ENCODE results near the gene TAF15.
A peak's percentile ranks its signal among the peaks of the same experiment; 100 is the strongest.

The TAF15 gene

DNA sequence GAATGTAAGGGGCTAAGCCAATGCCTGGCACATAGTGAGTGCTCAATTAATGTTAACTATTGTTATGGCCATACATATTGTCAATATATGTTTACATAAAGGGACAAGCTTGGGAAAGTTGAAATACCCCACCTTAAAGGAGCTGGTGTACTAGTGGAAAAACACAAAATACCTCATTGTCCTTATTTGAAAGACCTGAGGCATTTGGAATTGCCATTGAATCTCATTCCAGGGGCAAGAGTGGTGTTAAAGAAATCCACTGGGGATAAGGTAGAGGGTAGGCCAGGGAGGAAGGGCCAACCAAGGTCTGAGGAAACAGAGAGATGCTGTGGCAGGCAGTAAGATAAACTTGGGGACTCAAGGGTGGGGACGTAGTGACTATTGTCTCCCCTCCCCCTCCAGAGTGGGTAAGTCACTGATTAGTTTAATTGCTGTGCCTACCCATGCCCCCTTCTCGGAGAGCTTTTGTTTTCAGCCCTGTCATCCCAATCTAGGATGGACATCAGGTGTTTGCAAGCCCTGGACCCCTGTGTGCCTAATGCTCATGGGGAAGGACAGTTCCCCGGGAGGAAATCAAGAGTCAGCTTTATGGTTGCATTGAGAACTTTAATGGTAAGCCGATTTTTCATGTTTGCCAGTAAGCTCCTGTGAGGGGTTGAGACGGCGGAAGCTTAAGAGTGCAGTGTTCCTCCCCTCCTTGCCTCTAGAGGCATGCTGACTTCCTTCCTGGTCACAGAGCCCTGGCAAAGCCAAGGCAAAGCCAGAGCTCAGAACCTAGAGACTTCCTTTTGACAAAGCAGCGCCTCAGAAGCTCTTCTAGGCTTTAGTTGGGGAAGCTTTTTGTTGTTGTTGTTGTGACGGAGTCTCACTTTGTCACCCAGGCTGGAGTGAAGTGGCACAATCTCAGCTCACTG, 61.9 kb downstream of the TAF15 start:
- DNase-seq: no peak

DNA sequence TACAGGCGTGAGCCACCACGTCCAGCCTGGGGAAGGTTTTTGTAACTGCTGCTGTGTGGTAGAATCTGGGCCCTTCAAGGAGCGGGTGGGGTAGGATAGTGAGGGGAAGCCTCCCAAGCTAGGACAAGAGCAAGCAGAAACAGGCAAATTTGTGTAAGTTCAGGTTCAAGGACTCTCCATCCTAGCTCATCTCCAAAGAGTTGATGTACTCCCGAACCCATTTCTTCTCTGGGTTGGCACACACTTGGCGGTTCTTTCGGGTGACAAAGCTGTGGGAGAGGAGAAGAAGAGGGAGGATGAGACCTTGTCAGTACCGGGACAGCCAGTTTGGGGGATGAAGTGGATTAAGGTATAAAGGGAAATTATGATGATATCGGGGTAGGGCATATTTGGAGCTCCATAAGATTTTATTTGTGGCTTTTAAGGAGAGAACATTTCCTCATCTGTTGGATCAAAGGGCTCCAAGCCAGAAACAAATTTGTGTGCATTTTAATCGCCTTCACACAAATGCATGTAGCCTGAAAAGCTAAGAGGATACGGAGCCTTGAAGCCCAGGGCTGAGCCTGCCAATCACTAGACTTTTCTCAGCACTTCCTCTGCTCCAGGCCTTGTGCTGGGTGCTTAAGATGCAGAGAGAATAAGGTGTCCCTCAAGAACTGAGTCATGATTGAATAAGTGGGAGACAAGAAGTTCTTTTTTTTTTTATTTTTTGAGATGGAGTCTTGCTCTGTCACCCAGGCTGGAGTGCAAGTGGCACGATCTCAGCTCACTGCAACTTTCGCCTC, 63.1 kb downstream of the TAF15 start:
- peak in 8 of 56 donors; percentile 11 to 41 (median 22) for DNase-seq

- no peak for DNase-seq
These were observed 66.0 kb downstream of the TAF15 start for GRCh38 chr17:35875072-35875799.

DNA sequence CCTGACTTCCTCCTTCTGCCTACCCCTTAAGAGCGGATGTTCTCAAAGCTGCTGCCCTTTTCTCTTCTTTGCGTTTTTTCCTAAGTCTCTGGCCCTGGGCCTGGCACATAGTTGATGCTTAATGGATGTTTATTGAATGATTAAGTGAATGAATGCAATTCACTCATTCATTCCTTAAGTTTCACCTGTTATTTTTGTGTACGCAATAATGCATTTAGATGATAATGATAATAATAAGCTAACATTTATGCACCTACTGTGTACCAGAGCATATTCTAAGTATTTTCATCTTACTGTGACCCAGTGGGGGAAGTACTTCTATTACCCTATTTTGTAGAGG, 66.5 kb downstream of the TAF15 start:
- DNase-seq: no peak

DNA sequence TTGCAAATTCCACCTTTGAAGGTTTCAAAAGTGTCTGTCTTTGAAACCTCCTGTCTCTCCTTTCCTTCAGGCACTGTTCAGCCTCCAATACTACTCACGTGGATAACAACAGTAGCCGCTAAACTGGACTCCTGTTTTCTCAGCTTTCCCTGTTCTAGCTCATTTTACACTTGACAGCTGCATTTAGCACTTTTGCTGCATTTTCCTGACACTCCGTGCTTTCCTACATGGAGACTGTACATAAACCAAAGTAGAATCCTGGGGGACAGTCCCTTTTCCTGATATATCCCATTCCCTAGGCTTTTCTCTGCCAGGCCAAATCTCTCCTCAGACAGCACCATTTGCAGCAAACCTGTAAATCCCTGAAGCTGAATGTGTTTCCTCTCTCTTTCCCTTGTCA, 67.2 kb downstream of the TAF15 start:
- no peak for DNase-seq

- no peak for DNase-seq
These were observed 68.2 kb downstream of the TAF15 start for GRCh38 chr17:35877345-35878029.

DNA sequence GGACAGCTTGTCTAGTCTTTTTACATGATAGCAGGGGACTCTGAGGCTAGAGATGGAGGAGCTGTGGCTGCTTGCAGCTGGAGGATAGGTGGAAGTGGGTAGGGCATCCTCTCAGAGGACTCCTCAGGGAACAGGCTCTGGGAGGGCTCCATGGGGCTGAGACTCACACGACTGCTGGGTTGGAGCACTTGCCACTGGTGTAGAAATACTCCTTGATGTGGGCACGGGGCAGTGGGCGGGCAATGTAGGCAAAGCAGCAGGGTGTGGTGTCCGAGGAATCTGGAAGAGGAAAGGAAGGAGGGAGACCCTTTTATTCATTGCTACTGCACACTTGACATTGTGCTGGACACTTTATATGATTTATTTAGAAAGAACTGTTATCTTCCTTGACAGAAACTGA, 69.1 kb downstream of the TAF15 start:
- DNase-seq: no peak

DNA sequence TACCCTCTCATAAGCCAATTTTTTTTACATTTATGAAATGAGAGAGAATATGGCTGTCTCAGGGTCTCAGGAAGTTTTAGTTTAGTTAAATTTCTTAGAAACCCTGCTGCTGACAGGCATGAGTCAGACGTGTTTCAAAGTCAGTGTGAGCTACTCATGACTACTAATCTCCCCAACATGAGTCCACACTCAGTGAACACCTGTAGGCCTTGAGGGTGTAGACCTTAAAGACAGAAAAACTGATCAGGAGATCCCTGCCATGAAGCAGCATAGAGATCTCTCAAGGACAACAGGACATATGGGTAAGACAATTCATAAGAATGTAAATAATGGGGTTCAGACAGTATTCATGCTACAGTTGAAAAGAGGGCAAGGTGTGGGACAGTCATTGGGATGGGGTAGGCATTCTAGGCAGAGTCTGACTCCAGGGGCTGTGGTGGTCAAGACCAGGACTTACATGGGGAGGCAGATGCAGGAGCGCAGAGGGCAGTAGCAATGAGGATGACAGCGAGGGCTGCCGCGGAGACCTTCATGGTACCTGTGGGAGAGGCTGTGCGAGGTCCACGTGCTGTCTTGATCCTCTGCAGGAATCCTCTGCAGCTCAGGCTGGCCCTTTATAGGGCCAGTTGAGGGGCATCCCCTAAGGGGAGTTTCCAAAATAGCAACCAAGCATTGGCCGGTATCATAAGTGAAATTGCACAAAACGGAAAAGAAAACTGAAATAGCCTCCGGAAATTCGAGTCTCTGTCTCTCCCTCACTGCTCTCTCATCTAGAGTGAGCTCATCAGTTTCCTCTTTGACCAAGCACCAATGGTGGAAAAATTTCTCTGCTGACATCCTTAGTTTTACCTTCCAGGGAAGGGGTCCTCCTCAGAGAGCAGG, 70.7 kb downstream of the TAF15 start, which contains the start of gene CCL5:
TSS of gene CCL5 (minus strand) at position 588 of the 882 bp plus-strand sequence.
- DNase-seq: no peak

DNA sequence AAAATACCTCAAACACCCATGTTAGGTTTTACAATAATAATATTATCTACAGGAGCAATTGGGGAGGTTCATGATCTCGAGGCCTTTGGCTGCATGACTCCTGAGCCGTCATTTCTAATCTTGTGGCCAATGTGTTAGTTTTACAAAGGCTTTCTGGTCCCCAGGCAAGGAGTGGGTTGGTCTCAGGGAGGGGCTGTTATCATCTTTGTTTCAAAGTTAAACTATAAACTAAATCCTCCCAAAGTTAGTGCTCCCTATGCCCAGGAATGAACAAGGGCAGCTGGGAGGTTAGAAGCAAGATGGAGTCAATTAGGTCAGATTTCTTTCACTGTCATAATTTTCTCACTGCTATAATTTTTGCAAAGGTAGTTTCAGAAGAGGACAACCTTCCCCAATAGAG, 80.0 kb downstream of the TAF15 start:
- DNase-seq: no peak

DNA sequence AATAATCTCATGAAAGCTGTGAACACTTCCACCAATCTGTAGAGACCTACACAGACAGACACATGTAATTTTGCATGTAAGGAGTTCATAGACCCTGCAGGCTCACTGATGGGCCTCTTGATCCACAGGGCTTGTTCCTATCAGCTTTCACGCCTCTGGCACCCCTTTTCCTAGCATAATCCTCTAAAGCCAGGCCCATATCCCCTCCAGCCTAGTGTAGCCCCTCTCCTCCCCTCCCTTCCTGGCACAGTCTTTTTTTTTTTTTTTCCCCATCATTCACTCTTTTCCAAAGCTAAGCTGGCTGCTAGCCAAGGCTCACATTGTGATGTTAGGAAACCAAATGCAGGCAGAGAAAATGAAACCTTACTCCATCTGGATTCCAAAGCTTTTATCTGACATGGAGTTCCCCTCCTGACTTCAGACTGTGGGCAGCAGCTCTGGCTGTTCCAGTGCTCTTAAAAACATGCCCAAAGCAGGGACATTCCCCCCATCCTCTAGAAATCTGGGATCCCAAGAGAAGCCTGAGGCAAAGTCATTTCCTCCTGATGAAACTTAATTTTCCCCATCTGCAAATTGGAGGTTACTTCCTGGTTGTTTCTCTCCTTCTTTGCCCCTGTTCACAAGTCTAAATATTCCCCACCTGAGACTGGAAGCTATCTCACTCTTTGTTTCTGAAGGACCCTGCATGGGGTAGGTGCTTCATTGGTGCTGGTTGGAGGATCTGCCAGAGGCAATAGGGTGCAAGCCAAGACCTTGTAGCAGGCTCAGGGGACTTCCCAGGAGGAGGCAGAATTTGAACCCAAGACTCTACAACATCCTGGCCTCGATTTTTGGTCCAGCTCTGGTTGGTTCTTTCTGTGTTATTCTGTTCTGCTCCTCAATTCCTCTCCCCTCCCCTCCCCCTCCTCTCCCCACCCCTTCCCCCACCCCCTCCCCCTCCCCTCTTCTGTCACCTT, 80.8 kb downstream of the TAF15 start:
- peak in 6 of 56 donors; percentile 1 to 49 (median 3) for DNase-seq

- no peak for DNase-seq
These were observed 81.5 kb downstream of the TAF15 start for GRCh38 chr17:35890774-35891155.

GRCh38 chr17:35891269-35891668, 82.0 kb downstream of the TAF15 start:
- no peak for DNase-seq

- DNase-seq: no peak
These were observed 83.1 kb downstream of the TAF15 start for GRCh38 chr17:35892091-35893035.

DNA sequence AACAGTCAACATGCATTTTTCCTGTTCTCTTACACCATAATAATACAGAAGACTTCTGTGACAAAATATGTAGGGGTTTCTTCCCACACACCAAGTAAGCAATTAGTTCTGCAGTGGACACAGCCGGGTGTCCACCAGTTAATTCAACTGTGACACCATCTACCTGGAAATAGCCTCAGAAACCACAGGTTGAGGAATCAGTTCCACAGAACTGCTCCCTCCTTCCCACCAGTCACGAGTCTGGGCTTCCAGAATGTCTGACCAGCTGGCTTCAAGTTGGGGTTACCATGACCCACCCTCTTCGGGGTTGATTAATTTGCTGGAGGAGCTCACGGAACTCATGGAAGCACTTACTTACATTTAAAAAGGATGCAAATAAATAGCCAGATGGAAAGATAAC, 84.5 kb downstream of the TAF15 start:
- no peak for DNase-seq

- DNase-seq: no peak
These were observed 84.9 kb downstream of the TAF15 start for GRCh38 chr17:35894206-35894605.

- no peak for DNase-seq
These were observed 86.6 kb downstream of the TAF15 start for GRCh38 chr17:35895636-35896587.

Measured in nucleus accumbens (tissue), 56 donors.